HT-29 (cell line): Measurements from ENCODE around the gene MCU. TPM values are rescaled to one million over a fixed set of nuclear protein-coding genes. Genes with fewer than 3 reads are reported as not detected.
A peak's percentile ranks its signal among the peaks of the same experiment; 100 is the strongest.

Experiments
- DNase-seq: peaks from one replicate; pipeline ENCODE4 v3.0.0-alpha.2; 2015; ENCODE audit warnings: low spot score
- total RNA-seq: library from RNA; depleted of rRNA; stranded (reverse); fragments of >200 nt; shearing (Covaris generic); gene quantifications from 2 replicates; pipeline ENCODE4 v1.2.3, GENCODE V29; 2014

The MCU gene
- total RNA-seq, 1 experiment from 2014 or later, result 23.0 TPM

DNA sequence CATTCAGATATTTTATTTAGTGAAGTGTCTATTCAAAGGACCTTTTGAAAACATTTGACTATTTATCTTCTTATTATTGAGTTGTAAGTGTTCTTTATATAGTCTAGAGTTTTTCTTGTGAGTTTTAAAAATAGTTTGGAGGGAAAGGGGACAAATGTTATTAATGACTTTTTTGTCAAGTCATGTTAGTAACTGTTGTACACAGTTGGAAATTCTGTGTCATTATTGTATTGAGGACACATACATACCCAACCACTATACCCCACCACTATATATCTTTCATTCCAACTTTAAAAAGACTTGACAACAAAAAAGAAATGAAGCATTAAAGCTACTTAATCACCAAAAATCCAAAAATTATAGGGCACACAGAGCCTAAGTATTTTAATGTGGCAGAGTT, 148.4 kb downstream of the MCU start:
- no peak for DNase-seq

DNA sequence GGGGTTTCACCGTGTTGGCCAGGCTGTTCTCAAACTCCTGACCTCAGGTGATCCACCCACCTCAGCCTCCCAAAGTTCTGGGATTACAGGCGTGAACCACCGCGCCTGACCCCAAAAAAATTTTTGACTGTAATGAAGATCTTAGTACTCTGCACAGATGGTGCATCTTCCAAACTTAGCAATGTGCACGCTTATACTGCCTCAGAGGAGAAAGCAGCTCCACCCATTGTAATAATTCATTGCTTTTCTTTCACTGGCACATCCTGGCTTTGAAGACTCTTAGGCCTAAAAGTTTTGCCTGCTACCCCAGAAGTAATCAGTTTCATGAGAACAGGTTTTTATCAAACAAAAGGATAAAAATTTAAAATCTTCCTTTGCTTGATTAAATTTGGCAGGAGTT, 149.5 kb downstream of the MCU start:
- no peak for DNase-seq

DNA sequence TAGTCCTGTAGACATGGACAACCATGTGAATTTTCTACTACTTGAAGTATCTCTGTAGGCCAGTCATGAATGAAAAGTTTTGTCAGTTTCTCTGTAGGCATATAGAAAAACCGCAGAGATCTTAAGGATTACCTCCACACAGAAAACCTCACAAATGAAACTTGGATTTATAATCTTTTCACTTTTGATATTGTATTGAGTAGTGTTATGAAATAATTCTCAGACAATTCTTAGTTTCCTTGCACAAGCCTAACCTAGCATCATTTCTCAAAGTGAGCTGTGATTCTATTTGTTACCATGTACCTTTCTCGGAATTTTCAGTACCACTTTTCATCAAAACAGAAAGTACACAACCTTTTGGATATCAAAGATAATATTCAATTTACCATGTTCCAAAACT, 150.2 kb downstream of the MCU start:
- DNase-seq, result no peak

DNA sequence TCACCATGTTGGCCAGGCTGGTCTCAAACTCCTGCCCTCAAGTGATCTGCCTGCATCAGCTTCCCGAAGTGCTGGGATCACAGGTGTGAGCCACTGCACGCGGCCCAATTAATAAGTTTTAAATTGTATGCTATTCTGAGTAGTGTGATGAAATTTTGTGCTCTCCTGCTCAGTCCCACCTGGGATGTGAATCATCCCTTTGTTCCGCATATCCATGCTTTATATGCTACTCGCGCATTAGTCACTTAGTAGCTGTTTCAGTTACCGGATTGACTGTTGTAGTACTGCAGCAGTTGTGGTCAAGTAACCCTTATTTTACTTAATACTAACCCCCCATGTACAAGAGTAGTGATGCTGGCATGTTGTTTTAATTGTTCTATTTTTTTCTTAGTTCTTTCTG, 154.3 kb downstream of the MCU start:
- DNase-seq, result peak; percentile 30

DNA sequence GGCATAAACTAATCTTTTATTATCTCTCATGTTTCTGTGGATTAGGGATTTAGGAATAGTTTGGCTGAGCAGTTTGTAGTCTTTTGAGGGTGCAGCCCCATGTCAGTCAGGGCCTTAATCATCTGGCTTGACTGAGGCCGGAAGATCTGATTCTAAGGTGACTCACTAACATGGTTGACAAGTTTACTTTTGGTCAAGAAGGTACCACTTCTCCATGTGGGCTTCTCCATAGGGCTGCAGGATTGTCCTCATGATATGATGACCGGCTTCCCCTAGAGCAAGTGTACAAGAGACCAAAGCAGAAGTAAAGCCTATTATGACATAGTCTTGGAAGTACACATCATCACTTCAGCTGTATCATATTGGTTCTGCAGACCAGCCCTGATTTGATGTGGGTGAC, 155.7 kb downstream of the MCU start:
- no peak for DNase-seq

DNA sequence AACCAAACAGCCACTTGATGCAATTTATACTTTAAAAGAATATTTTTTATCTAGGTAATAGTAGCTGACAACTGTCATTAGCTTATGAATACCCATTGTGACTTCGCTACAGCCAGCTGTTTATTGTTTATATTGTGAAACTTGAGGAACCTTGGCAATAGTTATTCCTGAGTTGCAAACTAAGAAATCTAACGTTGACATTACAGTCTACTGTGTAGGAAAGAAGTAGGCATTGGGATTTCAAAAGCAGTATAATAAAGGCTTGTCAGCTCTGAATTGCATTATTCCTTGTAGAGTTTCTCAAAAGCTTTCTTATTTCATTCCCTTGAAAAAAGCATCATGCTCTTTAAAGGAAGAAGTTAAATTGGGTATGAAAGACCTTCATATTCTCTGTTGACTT, 158.9 kb downstream of the MCU start:
- no peak for DNase-seq

DNA sequence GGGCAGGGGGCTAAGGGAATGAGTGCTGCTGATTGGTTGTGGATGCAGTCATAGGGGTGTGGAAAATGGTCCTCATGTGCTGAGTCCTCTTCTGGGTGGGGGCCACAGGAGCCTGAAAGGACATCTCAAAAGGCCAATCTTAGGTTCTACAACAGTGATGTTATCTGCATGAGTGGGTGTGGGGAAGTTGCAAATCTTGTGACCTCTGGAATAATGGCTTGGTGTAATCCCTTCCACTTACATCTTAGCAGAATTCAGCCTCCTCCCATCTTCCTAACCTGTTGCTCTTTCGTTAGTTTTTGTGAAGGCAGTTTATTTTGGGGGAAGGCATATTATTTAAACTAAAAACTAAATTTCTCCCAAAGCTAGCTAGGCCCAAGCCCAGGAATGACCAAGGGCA, 159.6 kb downstream of the MCU start:
- no peak for DNase-seq

DNA sequence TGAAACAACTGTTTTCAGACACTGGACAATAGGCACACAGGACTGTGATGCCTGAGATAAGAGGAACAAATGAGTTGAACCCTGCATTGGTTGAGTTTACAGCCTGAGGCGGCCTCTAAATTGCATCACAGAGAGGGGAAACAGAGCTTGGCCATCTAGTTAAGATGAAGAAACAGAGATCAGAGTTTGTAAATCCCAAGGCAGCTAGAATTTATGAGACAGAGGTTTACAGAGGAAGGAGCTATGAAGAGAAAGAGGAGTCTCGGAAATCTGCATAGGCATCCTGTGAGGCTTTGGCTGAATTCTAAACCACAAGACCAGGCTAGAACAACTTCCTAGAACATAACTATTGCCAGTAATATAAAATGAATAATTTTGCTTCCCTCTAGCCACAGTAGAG, 160.6 kb downstream of the MCU start:
- no peak for DNase-seq

DNA sequence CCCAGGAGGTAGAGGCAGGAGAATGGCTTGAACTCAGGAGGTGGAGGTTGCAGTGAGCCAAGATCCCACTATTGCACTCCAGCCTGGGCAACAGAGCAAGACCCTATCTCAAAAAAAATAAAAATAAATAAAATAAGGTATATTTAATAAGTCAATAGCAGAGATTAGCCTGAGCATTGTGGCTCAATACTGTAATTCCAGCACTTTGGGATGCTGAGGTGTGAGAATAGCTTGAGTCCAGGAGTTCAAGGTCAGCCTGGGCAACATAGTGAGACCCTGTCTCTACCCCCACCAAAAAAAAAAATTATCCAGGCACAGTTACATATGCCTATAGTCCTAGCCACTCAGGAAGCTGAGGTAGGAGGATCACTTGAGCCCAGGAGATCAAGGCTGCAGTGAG, 163.2 kb downstream of the MCU start:
- DNase-seq, result no peak

DNA sequence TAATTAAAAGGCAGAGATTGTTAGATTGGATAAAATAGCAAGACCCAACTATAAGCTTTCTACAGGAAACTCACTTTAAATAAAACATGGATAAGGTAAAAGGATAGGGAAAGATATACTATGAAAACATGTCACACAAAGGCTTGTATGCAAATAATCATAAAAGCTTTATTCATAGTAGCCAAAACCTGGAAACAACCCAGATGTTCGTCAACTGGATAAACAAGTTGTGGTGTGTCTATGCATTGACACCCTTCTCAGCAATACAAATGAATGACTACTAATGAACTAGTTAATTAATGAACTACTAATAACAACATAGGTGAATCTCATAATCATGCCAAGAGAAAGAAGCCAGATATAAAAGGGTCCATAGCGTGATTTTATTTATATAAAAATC, 163.8 kb downstream of the MCU start:
- DNase-seq, result no peak

DNA sequence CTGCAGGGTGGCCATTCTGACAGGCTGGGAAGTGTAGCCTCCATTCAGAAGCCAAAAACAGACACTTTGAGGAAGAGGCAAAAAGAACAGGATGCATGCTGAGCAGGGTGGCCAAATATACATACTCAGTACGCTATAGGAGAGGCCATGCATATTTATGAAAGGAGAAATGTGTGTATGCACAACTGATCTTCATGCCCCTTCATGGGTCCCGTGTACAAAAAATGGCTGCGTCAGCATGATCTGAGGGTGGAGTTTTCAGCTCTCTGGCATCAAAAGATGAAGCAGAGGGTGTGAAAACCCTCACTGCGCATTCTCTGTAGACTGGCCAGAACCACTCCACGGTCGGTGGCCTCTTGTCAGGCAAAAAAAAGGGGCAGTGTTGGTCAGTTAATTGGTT, 166.1 kb downstream of the MCU start:
- no peak for DNase-seq

DNA sequence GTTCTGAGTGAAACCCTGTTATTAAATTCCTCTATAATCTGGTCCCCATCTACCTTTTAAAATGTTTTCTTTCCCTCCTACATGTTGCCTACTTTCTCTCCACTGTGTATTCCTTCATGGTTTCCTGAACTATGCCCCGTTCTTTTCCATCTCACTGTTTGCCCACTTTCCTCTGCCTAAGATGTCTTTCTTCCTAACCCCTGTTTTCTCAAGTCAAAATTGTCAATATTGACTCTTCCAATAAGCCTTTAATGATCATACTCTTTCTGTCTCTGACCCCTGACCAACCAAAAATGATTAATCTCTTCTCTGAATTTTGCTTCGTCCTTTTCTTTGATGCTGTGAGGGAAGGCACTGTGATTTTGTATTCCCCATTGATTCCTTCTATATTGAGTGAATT, 171.0 kb downstream of the MCU start:
- no peak for DNase-seq

DNA sequence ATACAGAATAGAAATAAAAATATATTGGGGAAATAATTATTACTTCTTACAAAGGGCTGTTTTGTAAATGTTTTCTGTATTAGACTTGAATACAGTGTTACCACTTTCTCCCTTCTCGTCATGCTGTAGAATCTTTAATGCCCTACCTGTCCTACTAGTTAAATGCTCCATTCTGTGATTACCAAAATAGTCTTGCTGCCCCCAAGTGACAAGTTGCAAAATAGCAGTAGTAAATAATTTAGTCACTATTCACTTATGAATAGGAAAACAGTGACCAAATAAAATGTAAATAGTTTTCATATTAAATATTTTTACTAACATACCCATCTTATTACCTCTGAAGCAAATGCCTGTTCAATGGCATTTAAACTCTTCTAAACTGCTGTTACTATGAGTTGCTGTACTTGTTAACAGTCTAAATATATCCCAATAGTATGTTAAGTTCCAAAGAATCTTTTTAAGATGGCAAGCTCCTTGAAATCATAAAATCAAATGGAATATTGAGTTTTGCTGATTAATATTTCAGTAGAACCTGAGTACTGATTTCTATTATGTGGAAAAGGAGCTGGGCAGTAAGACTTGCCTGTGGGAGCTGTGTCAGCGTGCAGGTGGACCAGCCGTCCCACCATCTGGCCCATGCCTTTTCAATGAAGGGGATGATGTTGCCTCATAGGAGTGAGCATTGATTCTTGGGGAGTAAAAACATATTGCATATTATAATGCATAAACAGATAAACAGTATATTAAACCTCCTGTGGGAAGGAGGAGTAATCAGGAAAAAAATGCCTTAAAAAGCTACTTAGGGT, 183.5 kb downstream of the MCU start:
- peak; percentile 70 for DNase-seq

DNA sequence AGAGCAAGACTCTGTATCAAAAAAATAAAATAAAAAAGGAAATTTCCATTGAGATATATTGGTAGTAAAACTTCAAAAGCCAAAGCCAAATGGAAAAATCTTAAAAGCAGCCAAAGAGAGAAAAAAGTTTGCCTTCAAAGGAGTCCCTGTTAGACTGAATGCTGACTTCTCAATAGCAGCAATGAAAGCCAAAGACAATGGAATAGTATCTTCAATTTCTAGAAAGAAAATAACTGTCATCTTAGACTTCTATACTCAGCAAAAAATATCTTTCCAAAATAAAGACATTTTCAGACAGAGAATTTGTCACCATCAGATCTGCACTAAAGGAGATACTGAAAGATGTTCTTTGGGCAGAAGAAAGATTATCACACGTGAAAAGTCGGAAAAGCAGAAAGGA, 187.3 kb downstream of the MCU start:
- DNase-seq, result no peak

DNA sequence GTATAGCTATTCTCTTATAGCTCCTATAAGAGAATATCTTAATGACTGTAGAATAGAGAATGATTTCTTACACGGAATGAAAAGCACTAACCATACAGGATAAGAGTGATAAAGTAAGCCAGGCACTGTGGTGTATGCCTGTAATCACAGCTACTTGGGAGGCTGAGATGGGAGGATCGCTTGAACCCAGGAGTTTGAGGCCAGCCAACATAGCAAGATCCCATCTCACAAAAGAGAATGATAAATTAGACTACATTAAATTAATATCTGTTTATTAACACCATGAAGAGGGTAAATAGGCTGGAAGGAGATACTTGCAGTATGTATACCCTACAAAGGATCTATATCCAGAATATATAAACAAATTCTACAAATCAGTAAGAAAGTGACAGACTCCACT, 189.3 kb downstream of the MCU start:
- DNase-seq, result no peak

DNA sequence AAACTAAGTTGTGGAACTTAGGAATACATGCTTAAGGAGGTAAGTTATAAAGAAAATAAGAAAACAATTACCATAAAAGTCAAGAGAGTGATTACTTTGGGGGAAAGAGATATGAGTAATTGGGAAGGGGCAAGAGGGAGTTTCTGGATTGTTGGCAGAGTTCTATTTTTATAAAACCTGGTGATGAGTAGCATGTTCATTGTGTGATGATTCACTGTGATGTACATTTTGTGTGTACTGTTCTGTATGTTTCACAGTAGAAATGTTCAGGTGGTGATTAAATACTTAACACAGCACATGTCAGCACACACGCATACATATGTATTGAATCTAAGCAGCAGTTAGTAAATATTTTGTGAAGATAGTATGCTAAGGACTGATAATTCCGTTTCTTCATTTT, 191.9 kb downstream of the MCU start:
- DNase-seq, result no peak

DNA sequence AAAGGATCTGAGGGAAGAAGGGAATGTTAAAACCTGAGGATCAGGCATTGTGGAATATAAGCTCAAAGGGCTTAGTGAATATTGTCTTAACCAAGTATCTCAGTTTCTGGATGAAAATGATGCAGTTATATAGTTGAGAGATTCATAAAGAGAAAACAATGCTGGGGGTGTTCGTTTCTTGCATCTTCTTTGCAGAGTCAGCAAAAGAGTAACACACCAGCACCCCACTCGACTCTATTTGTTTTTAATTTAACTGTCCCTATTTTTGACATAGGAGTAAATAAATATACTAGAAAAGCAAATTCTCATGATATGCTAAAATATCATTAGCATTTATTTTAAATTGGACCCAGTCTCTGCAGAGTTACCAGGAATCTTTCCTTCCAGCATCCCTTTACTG, 194.0 kb downstream of the MCU start:
- no peak for DNase-seq

DNA sequence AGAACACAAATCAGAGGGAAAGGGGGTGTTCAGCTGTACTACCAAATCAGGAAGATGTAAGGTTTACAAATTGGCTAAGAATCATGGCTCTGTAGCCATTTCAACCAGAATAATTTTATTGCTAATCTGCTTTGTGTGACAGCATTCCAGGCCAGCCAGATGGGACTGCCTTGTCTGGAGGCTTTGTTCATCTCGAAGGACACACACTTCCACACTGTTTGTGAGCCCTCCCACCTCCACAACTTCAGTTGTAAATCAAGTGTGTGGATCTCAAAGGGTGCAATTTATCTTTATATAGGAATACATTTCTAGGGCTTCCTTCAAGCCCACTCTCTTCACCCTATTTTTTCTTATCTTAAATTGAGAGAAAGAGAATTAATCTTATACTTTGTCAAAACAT, 194.7 kb downstream of the MCU start:
- DNase-seq, result no peak

DNA sequence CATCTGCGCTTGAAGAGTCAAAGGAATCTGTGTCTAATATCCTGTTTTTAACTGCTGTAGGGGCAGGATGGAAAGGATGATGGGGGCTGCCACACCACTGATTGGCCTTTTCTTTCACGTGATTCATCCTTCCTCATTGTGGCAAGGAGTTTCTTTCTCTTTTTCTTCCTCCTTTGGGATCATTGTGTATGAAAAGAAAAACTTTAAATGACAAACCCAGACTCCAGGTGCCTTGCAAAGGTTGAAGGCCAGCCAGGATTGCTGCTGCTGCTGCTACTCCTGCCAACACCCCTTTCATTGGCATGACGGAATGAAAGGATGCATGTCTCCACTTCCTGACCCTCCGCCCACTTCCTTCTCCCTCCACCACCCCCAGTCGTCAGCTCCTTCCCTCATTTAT, 195.1 kb downstream of the MCU start:
- no peak for DNase-seq

DNA sequence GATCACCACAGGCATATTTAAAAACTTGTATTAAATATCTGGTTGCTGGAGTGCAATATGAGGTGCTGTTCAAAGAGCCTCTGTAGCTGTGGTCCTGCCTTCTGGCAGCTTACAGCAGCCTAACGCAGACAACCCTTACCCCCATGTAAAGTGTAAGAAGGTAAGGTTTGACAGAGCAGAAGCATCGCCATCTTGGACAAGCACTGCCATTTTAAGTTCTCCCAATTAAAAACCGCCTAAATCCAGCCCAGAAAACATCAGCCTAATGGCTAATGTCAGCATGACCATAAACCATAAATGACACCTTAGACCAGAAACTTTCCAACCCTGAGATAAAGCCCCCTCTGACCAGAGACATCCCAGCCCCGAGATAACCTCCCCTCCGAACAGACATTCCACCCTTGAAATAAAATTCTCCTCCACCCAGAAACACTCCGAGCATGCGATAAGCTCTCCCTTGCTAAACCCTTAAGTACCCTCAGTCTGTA, 196.3 kb downstream of the MCU start:
- DNase-seq, result no peak

DNA sequence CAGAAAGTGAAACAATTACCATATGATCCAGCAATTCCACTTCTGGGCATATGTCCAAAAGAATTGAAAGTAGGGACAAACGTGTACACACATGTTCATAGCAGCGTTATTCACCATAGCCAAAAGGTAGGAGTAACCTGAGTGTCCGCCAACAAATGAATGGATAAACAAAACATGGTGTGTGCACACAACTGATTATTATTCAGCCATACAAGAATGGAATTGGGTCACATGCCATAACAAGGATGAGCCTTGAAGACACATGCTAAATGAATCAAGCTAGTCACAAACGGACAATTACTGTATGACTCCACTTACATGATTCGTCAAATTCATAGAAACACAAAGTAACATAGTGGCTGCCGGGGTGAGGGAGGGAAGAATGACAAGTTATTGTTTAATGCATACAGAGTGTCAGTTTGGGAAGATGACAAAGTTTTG, 197.5 kb downstream of the MCU start:
- DNase-seq, result no peak

DNA sequence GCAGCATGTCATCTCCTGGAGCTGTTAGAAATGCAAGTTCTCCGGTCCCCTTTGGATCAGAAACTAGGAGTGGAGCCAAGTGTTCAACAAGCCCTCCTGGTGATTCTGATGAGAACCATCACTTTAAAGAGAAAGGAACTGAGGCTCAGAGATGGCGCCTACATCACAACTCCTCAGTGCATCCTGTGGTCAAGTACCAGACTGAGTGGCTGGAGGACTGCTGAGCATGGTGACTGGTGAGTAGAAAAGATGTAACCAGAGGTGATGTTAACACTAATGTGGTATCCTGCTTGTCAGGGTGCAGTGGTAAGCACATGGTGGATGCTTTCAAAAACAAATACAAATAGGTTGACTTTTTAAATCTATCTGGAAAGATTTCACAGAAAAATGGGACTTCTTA, 198.1 kb downstream of the MCU start:
- DNase-seq, result no peak

DNA sequence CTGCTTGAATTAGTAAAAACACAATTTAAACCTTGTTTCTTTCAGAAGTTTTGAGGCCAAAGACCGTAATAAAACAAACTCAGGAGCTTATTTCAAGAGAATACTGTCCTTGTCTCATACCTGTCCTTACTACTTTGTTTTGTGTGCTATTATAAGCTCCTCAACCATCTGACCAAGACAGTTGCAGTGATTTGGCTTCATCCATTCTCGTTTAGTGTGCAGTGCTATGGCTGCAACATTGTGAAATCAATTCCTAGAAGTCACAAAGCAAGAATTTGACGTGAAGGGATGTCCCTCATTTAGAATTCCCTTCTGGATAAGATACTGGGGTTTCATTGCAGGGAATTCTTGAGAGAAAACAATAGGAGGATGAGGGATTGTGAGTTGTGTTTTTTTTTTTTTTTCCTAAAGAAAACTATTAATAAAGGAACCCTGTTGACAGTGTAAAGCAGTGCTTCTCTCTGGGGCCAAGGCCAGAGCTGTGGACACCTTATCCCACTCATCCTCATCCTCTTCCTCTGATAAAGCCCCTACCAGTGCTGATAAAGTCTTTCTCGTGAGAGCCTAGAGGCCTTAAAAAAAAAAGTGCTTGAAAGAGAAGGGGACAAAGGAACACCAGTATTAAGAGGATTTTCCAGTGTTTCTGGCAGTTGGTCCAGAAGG, 201.3 kb downstream of the MCU start, which contains the start of gene OIT3:
OIT3 (plus strand) TSS at position 604 of the 663 bp plus-strand sequence. CDS start 60 bp downstream, outside the sequence.
- DNase-seq, result no peak
